IPS-18a (cell line): Measurements from ENCODE around the gene GSDME.

ENCODE experiments used
- H3K27ac ChIP-seq: one replicate; pipeline ENCODE4 v1.5.1; 2013; ENCODE audit warnings: low read length
- H3K27me3 ChIP-seq: one replicate; pipeline ENCODE4 v1.6.1; 2013; ENCODE audit warnings: mild to moderate bottlenecking, low read length; ENCODE audit not compliant: control insufficient read depth, insufficient read depth
- H3K36me3 ChIP-seq: one replicate; pipeline ENCODE4 v1.6.1; 2013; ENCODE audit warnings: low read depth, low read length; ENCODE audit not compliant: control insufficient read depth
- H3K4me1 ChIP-seq: one replicate; pipeline ENCODE4 v1.6.1; 2013; ENCODE audit warnings: low read depth, low read length; ENCODE audit not compliant: control insufficient read depth
- H3K4me3 ChIP-seq: one replicate; pipeline ENCODE4 v1.5.1; 2013; ENCODE audit warnings: low read length
- H3K9ac ChIP-seq: one replicate; pipeline ENCODE4 v1.6.1; 2013; ENCODE audit warnings: mild to moderate bottlenecking, low read length, moderate library complexity
- H3K9me3 ChIP-seq: one replicate; pipeline ENCODE4 v1.6.1; 2013; ENCODE audit warnings: low read depth, low read length; ENCODE audit not compliant: control insufficient read depth

Gene GSDME

DNA sequence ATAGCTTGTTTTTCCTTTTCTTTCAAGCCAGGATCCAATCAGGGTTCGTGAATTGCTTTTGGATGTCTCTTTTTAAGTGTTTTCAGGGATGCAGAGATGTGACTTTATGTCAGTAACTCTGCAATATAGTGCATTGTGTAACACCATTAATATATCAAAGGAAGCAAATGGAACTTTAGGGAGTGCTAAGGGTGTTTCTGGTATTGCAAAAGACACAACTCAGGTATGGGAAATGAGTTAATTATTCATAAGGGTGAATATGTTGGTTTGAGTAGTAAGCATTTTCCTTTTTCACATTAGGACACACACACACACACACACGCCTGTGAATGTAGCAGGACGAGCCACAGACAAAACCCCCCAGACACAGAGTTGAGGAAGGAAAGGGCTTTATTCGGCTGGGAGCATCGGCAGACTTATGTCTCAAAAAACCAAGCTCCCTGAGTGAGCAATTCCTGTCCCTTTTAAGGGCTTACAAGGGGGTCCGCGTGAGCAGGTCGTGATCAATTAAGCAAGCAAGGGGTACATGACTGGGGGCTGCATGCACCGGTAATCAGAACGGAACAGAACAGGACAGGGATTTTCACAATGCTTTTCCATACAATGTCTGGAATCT lies 31.8 kb upstream of the GSDME start:
- H3K4me1 ChIP-seq, result peaks cover 1% of the 10 kb centered on the region
- H3K4me3 ChIP-seq, result no peak overlapping the region
- no peak overlapping the region for H3K9ac ChIP-seq
- H3K27me3 ChIP-seq, result no peaks in the 10 kb centered on the region
- H3K27ac ChIP-seq, result no peak overlapping the region
- peaks cover 6% of the 10 kb centered on the region for H3K9me3 ChIP-seq
- H3K36me3 ChIP-seq, result no peaks in the 10 kb centered on the region

GRCh38 chr7:24788075-24788474 lies 30.8 kb upstream of the GSDME start:
- no peaks in the 10 kb centered on the region for H3K27me3 ChIP-seq
- no peaks in the 10 kb centered on the region for H3K4me1 ChIP-seq
- H3K27ac ChIP-seq, result no peak overlapping the region
- H3K9me3 ChIP-seq, result peaks cover 10% of the 10 kb centered on the region
- no peaks in the 10 kb centered on the region for H3K36me3 ChIP-seq
- H3K4me3 ChIP-seq, result no peak overlapping the region
- H3K9ac ChIP-seq, result no peak overlapping the region

- no peaks in the 10 kb centered on the region for H3K4me1 ChIP-seq
- no peaks in the 10 kb centered on the region for H3K36me3 ChIP-seq
- no peak overlapping the region for H3K27ac ChIP-seq
- peaks cover 12% of the 10 kb centered on the region for H3K9me3 ChIP-seq
- no peak overlapping the region for H3K4me3 ChIP-seq
- no peak overlapping the region for H3K9ac ChIP-seq
- H3K27me3 ChIP-seq, result no peaks in the 10 kb centered on the region
Measured at GRCh38 chr7:24786941-24787340, 29.7 kb upstream of the GSDME start.

GRCh38 chr7:24786306-24786705 lies 29.0 kb upstream of the GSDME start:
- Histone ChIP-seq H3K9me3 (peaks cover 12% of the 10 kb centered on the region), H3K4me3 (no peak overlapping the region), H3K4me1 (no peaks in the 10 kb centered on the region), H3K9ac (no peak overlapping the region), H3K27ac (no peak overlapping the region), H3K27me3 (no peaks in the 10 kb centered on the region), H3K36me3 (no peaks in the 10 kb centered on the region)

- Histone ChIP-seq H3K9me3 (peaks cover 12% of the 10 kb centered on the region), H3K4me1 (no peaks in the 10 kb centered on the region), H3K27me3 (no peaks in the 10 kb centered on the region), H3K36me3 (no peaks in the 10 kb centered on the region), H3K4me3 (no peak overlapping the region), H3K27ac (no peak overlapping the region), H3K9ac (no peak overlapping the region)
Measured at GRCh38 chr7:24784277-24784676, 27.0 kb upstream of the GSDME start.

DNA sequence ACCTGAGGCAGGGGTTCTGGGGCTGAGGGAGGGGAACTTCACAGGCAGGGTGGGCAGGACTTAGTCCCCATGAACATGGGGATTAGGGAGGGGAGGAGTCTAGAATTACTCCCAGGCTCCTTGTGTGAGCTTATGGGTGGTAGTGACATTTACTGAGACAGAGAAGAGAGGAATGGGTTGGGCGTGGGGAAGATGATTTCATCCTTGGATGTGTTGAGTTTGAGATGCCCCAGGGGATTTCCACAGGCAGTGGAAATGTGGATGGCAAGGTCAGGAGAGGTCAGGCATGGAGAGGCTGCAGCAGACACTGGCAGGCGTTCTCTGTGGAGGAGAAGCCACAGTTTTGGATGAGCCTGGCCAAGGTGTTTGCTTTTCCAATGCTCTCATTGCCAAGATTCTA lies 26.4 kb upstream of the GSDME start:
- Histone ChIP-seq H3K27ac (no peak overlapping the region), H3K27me3 (no peaks in the 10 kb centered on the region), H3K9me3 (peaks cover 9% of the 10 kb centered on the region), H3K36me3 (no peaks in the 10 kb centered on the region), H3K4me1 (no peaks in the 10 kb centered on the region), H3K9ac (no peak overlapping the region), H3K4me3 (no peak overlapping the region)

DNA sequence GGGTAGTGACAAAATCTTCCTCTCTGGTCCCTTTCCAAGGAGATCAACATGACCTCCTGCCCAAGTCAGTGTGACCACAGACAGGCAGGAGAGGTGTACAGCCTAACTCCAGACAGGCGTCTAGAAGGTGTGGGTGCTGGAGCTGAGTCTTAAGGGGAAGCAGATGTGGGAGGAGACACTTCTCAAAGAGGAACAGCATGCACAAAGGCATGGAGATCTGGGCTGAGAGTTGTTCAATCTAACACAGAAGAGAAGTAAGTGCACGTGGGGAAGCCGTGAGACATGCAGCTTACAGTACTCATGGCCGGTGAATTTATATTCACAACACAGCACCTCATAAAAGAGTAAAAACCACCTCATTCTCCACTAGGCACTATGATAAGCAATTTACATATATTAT lies 23.8 kb upstream of the GSDME start:
- Histone ChIP-seq H3K27ac (no peak overlapping the region), H3K27me3 (no peaks in the 10 kb centered on the region)

GRCh38 chr7:24779283-24779655 lies 22.0 kb upstream of the GSDME start:
- Histone ChIP-seq H3K27ac (no peak overlapping the region), H3K27me3 (no peaks in the 10 kb centered on the region), H3K9ac (no peak overlapping the region), H3K9me3 (peaks cover 6% of the 10 kb centered on the region), H3K4me1 (no peaks in the 10 kb centered on the region), H3K4me3 (no peak overlapping the region), H3K36me3 (no peaks in the 10 kb centered on the region)

More for the DNA sequence above, 23.8 kb upstream of the GSDME start:
- Histone ChIP-seq H3K9me3 (peaks cover 6% of the 10 kb centered on the region), H3K4me3 (no peak overlapping the region), H3K9ac (no peak overlapping the region), H3K4me1 (no peaks in the 10 kb centered on the region), H3K36me3 (no peaks in the 10 kb centered on the region)

- H3K27me3 ChIP-seq, result no peaks in the 10 kb centered on the region
- no peak overlapping the region for H3K9ac ChIP-seq
- peaks cover 6% of the 10 kb centered on the region for H3K9me3 ChIP-seq
- no peak overlapping the region for H3K27ac ChIP-seq
- H3K36me3 ChIP-seq, result no peaks in the 10 kb centered on the region
- no peak overlapping the region for H3K4me3 ChIP-seq
- H3K4me1 ChIP-seq, result no peaks in the 10 kb centered on the region
Measured at GRCh38 chr7:24778543-24779282, 21.4 kb upstream of the GSDME start.

DNA sequence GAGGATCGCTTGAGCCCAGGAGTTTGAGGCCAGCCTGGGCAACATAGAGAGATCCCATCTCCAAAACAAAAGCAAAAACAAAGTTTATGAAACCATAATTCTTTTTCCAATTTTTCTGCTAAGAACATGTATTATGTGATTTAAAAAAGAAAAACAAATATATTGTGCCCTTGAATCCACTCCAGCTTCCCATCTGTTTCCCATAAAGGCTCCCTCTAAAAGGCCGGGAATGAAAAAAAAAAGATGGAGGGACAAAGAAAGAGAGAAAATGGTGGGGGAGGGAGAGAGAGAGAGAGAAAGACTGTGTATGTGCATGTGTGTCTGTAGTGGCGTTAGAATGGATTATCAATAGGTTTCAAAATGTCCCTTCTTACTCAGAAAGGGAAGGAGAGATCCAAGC lies 20.5 kb upstream of the GSDME start:
- Histone ChIP-seq H3K27ac (no peak overlapping the region), H3K4me1 (no peaks in the 10 kb centered on the region), H3K4me3 (no peak overlapping the region), H3K9ac (no peak overlapping the region), H3K9me3 (no peaks in the 10 kb centered on the region), H3K27me3 (no peaks in the 10 kb centered on the region), H3K36me3 (no peaks in the 10 kb centered on the region)

GRCh38 chr7:24773646-24774045 lies 16.4 kb upstream of the GSDME start:
- H3K9me3 ChIP-seq, result no peaks in the 10 kb centered on the region
- no peaks in the 10 kb centered on the region for H3K36me3 ChIP-seq
- no peak overlapping the region for H3K27ac ChIP-seq
- H3K27me3 ChIP-seq, result no peaks in the 10 kb centered on the region
- H3K9ac ChIP-seq, result no peak overlapping the region
- no peak overlapping the region for H3K4me3 ChIP-seq
- no peaks in the 10 kb centered on the region for H3K4me1 ChIP-seq

DNA sequence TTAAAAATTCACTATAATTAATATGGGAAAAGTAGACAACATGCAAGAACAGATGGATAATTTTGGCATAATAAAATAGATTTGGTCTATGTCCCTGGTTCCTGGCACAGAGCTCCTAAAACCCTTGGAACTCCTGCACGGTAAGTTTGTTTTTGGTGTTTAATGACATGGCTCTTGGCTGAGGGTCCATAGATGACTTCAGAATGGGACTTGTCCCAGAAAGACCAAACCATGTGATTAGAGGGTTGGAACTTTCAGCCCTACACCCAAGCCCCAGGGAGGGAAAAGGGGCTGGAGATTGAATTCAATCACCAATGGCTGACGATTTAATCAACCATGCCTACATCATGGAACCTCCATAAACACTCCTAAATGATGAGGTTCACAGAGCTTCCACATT lies 12.6 kb upstream of the GSDME start:
- no peak overlapping the region for H3K4me3 ChIP-seq
- no peaks in the 10 kb centered on the region for H3K27me3 ChIP-seq
- no peak overlapping the region for H3K9ac ChIP-seq
- H3K9me3 ChIP-seq, result no peaks in the 10 kb centered on the region
- no peaks in the 10 kb centered on the region for H3K4me1 ChIP-seq
- no peak overlapping the region for H3K27ac ChIP-seq
- H3K36me3 ChIP-seq, result no peaks in the 10 kb centered on the region
